ENCODE results near the gene KIAA0930. TPM values are rescaled to one million over a fixed set of nuclear protein-coding genes. Genes with fewer than 3 reads are reported as not detected.

Gene KIAA0930
- total RNA-seq, 1 donor from 2014 or later: 107 TPM

- no peak overlapping the region for H3K9ac ChIP-seq (ENCODE audit: low read length)
- TF ChIP-seq EZH2 (IDR thresholded peaks at IDR 0.05; ENCODE audit: insufficient read depth, low read length) (no peak), CTCF (IDR thresholded peaks at IDR 0.05; ENCODE audit: insufficient read depth, low read depth, low read length) (no peak)
- H3K79me2 ChIP-seq (ENCODE audit: insufficient read depth, low read length): no peaks in the 10 kb centered on the region
- H3K9me3 ChIP-seq (ENCODE audit: insufficient read depth, low read depth, low read length): no peaks in the 10 kb centered on the region
- H3K27ac ChIP-seq (ENCODE audit: low read depth, low read length): no peak overlapping the region
- peaks cover 14% of the 10 kb centered on the region for H3K4me1 Mint-ChIP-seq (ENCODE audit: low read depth, unreplicated experiment)
- H3K27me3 Mint-ChIP-seq (ENCODE audit: low read depth, unreplicated experiment): no peaks in the 10 kb centered on the region
- no peak for FAIRE-seq
- H3K36me3 Mint-ChIP-seq (ENCODE audit: low read depth, unreplicated experiment): peaks cover 20% of the 10 kb centered on the region
- no peak overlapping the region for H3K4me3 Mint-ChIP-seq (ENCODE audit: unreplicated experiment)
- H4K20me1 ChIP-seq (ENCODE audit: insufficient read depth, low read length): peaks cover 20% of the 10 kb centered on the region
- no peaks in the 10 kb centered on the region for H3K9me3 Mint-ChIP-seq (ENCODE audit: unreplicated experiment)
- H3K4me2 ChIP-seq (ENCODE audit: low read length): no peak overlapping the region
- H3K4me1 ChIP-seq (ENCODE audit: insufficient read depth, low read length): peaks cover 27% of the 10 kb centered on the region
- no peak overlapping the region for H3K4me3 ChIP-seq (ENCODE audit: insufficient read depth, low read depth, low read length)
- no peaks in the 10 kb centered on the region for H3K27me3 ChIP-seq (ENCODE audit: insufficient read depth, low read length)
- DNase-seq (ENCODE audit: low read depth): no peak
- peaks cover 2% of the 10 kb centered on the region for H3K36me3 ChIP-seq (ENCODE audit: insufficient read depth, low read length)
- H2AFZ ChIP-seq (ENCODE audit: low read depth, low read length): no peak overlapping the region
- no peak overlapping the region for H3K27ac Mint-ChIP-seq (ENCODE audit: unreplicated experiment)
These were observed 41.0 kb downstream of the KIAA0930 start for GRCh38 chr22:45199723-45200122.

GRCh38 chr22:45198463-45198795, 42.3 kb downstream of the KIAA0930 start:
- peaks cover 14% of the 10 kb centered on the region for H3K4me1 Mint-ChIP-seq (ENCODE audit: low read depth, unreplicated experiment)
- no peak for FAIRE-seq

More at GRCh38 chr22:45198463-45198795, 42.3 kb downstream of the KIAA0930 start:
- peaks cover 2% of the 10 kb centered on the region for H3K36me3 ChIP-seq (ENCODE audit: insufficient read depth, low read length)
- H3K79me2 ChIP-seq (ENCODE audit: insufficient read depth, low read length): no peaks in the 10 kb centered on the region
- TF ChIP-seq CTCF (IDR thresholded peaks at IDR 0.05; ENCODE audit: insufficient read depth, low read depth, low read length): no peak
- TF ChIP-seq EZH2 (IDR thresholded peaks at IDR 0.05; ENCODE audit: insufficient read depth, low read length): no peak
- Mint-ChIP-seq H3K27me3 (ENCODE audit: low read depth, unreplicated experiment) (no peaks in the 10 kb centered on the region), H3K4me3 (ENCODE audit: unreplicated experiment) (no peak overlapping the region), H3K27ac (ENCODE audit: unreplicated experiment) (no peak overlapping the region), H3K9me3 (ENCODE audit: unreplicated experiment) (no peaks in the 10 kb centered on the region), H3K36me3 (ENCODE audit: low read depth, unreplicated experiment) (peaks cover 19% of the 10 kb centered on the region)
- no peak overlapping the region for H3K27ac ChIP-seq (ENCODE audit: low read depth, low read length)
- H3K27me3 ChIP-seq (ENCODE audit: insufficient read depth, low read length): no peaks in the 10 kb centered on the region
- peaks cover 27% of the 10 kb centered on the region for H3K4me1 ChIP-seq (ENCODE audit: insufficient read depth, low read length)
- no peak overlapping the region for H3K4me3 ChIP-seq (ENCODE audit: insufficient read depth, low read depth, low read length)
- no peak overlapping the region for H3K4me2 ChIP-seq (ENCODE audit: low read length)
- H3K9ac ChIP-seq (ENCODE audit: low read length): no peak overlapping the region
- no peak for DNase-seq (ENCODE audit: low read depth)
- H4K20me1 ChIP-seq (ENCODE audit: insufficient read depth, low read length): peaks cover 20% of the 10 kb centered on the region
- no peak overlapping the region for H2AFZ ChIP-seq (ENCODE audit: low read depth, low read length)
- no peaks in the 10 kb centered on the region for H3K9me3 ChIP-seq (ENCODE audit: insufficient read depth, low read depth, low read length)

All from astrocyte (in vitro differentiated cells and primary cell).